ENCODE measurements around the gene AFG1L. TPM values are rescaled to one million over a fixed set of nuclear protein-coding genes. Genes with fewer than 3 reads are reported as not detected.

The AFG1L gene
- total RNA-seq, result 2.8 and 3.0 TPM in 2 replicates

DNA sequence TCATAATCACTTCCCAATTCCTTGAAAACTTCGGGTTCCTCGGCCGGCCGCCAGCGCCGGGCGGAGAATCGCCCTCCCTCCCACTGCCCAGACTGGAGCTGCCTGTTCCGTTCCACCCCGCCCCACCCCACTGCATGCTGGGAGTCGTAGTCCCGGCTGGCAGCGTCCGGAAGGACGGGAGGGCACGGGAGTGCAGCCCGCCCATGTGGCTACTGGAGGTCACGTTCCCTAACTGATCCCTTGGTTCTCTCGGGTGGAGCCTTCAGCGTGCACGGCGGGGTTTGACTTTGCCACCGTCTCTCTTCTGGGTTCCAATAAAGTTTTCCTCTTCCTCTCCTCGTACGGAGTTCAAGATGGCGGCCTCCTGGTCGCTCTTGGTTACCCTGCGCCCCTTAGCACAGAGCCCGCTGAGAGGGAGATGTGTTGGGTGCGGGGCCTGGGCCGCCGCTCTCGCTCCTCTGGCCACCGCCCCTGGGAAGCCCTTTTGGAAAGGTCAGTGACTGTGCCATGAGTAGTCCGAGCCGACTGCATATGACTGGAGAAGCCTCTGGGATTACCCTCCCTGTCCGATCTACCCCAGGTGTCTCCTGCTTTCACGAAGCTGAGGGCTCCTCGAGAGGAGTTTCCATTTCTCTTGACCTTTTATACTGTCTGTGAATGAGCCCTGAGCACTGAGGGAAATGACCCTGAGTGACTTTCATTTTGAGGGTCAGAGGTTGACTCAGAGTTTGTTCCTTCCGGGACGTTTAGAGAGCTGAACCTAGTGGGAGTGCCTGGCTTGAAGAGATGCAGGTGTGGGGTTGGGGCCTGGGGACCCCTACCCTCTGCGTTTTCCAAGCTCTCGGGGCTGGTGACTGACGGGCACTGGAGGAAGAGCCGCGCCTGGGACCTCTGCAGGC lies at the start of gene AFG1L:
TSS of gene AFG1L (plus strand) at position 328 of the 899 bp plus-strand sequence. CDS start at position 354, 26 bp downstream.

DNA sequence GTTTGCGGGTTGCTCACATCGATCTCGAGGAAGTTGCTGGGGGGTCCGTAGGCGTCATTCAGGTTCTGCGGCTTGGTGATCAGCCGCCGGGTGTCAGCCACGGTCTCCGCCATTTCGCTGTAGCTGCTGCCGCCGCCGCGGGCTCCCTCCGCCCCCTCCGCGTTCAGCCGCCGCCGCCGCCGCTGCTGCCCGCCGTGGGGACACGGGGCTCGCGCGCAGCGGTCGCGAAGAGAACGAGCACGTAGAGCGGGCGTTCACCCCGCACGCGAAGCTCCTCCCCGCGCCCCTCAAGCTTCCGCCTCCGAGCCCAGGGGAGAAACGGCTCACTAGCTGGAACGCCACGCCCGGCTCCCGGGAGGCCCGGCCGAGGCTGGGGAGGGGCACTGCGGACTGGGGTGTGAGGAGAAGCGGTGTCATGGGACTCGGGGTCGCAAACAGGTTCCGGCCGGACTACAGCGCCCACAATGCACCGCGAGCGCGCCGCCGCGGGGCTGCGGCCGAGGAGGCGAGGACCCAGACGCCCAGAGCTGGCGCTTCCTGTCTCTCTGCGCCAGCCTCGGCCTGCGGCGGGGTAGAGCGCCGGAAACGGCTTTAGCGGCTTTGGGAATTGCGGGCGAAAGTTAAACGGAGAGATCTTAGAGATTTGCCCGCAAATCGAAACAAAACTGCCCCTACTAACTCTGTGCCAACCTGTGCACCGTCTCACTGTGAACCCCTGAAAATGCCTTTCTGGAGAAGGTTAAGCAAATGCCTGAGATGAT lies 33.9 kb upstream of the AFG1L start, which contains the start of gene SNX3:
TSS of gene SNX3 (minus strand) at position 232 of the 761 bp plus-strand sequence. CDS start at position 113, 119 bp downstream.

GRCh38 chr6:108560463-108561308 lies 265.8 kb downstream of the AFG1L start, which contains the start of gene FOXO3:
FOXO3 (plus strand) TSS chr6:108560917; CDS start chr6:108561209, 292 bp downstream.

Other genes starting within 250 kb of the AFG1L start
- gene OSTM1, start 220.3 kb upstream of the AFG1L start, total RNA-seq, result 14.0 and 20.0 TPM in 2 replicates
- not detected in 2 replicates for gene NR2E1, start 129.0 kb upstream of the AFG1L start, total RNA-seq
- gene SNX3, start 34.0 kb upstream of the AFG1L start, total RNA-seq, result 157 and 178 TPM in 2 replicates

Data from bronchial smooth muscle cell (primary cell).